ENCODE data around the gene DPPA4.

- TF ChIP-seq CTCF (IDR thresholded peaks at IDR 0.05) (no peak), POLR2A (IDR thresholded peaks at IDR 0.05) (no peak), EP300 (IDR thresholded peaks at IDR 0.05) (no peak), POLR2AphosphoS5 (IDR thresholded peaks at IDR 0.05) (no peak)
Measured at GRCh38 chr3:109278141-109278540, 59.2 kb downstream of the DPPA4 start.
